Panc1 (cell line): ENCODE measurements around the gene KCNC1.

ENCODE experiments used
- TF ChIP-seq, protein P1 (sequence below): fragments of 450-650 bp; IDR thresholded peaks from 2 replicates; pipeline ENCODE4 v1.5.1; 2017; ENCODE audit warnings: mild to moderate bottlenecking
- TF ChIP-seq, protein P2 (sequence below), 2 experiments: IDR thresholded peaks; 2 replicates each; pipeline ENCODE4 v1.6.1; 2011 to 2012; ENCODE audit warnings: low read depth in 2 of 2, control low read depth in 1 of 2, low read length in 1 of 2, mild to moderate bottlenecking in 1 of 2, moderate library complexity in 1 of 2; ENCODE audit not compliant: insufficient read depth in 1 of 2

DNA sequence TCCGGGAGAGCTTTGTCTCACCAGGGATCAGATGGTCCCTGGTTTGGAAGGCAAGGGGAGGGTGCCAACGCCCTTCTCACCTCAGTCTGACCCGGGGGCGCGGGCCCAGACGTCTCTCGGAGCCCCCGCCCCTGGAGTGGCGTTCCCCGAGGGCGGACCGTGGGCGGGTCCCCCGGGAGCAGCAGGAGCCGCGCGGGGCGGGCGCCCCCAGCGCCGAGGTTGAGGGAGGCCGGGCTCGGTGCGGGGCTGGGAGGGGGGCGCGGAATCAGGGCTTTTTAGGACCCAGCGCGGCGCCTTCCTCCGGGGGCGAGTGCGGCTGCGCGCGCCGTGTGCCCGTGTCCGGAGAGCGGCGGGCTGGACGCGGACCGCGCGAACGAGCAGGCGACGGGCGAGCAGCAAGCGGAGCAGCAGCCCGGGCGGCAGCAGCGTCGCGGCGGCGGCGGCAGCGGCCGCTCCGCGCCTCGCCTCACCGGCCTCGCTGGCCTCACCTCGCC, at the start of gene KCNC1:
- TF ChIP-seq, protein P1, sequence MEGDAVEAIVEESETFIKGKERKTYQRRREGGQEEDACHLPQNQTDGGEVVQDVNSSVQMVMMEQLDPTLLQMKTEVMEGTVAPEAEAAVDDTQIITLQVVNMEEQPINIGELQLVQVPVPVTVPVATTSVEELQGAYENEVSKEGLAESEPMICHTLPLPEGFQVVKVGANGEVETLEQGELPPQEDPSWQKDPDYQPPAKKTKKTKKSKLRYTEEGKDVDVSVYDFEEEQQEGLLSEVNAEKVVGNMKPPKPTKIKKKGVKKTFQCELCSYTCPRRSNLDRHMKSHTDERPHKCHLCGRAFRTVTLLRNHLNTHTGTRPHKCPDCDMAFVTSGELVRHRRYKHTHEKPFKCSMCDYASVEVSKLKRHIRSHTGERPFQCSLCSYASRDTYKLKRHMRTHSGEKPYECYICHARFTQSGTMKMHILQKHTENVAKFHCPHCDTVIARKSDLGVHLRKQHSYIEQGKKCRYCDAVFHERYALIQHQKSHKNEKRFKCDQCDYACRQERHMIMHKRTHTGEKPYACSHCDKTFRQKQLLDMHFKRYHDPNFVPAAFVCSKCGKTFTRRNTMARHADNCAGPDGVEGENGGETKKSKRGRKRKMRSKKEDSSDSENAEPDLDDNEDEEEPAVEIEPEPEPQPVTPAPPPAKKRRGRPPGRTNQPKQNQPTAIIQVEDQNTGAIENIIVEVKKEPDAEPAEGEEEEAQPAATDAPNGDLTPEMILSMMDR, result no peak
- TF ChIP-seq, protein P2, sequence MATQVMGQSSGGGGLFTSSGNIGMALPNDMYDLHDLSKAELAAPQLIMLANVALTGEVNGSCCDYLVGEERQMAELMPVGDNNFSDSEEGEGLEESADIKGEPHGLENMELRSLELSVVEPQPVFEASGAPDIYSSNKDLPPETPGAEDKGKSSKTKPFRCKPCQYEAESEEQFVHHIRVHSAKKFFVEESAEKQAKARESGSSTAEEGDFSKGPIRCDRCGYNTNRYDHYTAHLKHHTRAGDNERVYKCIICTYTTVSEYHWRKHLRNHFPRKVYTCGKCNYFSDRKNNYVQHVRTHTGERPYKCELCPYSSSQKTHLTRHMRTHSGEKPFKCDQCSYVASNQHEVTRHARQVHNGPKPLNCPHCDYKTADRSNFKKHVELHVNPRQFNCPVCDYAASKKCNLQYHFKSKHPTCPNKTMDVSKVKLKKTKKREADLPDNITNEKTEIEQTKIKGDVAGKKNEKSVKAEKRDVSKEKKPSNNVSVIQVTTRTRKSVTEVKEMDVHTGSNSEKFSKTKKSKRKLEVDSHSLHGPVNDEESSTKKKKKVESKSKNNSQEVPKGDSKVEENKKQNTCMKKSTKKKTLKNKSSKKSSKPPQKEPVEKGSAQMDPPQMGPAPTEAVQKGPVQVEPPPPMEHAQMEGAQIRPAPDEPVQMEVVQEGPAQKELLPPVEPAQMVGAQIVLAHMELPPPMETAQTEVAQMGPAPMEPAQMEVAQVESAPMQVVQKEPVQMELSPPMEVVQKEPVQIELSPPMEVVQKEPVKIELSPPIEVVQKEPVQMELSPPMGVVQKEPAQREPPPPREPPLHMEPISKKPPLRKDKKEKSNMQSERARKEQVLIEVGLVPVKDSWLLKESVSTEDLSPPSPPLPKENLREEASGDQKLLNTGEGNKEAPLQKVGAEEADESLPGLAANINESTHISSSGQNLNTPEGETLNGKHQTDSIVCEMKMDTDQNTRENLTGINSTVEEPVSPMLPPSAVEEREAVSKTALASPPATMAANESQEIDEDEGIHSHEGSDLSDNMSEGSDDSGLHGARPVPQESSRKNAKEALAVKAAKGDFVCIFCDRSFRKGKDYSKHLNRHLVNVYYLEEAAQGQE (IDR thresholded peaks at IDR 0.05; ENCODE audit: insufficient read depth in 1 of 2, low read depth in 2 of 2, low read length in 1 of 2), result no peak
